ENCODE results near the gene HS3ST1.

Gene HS3ST1

DNA sequence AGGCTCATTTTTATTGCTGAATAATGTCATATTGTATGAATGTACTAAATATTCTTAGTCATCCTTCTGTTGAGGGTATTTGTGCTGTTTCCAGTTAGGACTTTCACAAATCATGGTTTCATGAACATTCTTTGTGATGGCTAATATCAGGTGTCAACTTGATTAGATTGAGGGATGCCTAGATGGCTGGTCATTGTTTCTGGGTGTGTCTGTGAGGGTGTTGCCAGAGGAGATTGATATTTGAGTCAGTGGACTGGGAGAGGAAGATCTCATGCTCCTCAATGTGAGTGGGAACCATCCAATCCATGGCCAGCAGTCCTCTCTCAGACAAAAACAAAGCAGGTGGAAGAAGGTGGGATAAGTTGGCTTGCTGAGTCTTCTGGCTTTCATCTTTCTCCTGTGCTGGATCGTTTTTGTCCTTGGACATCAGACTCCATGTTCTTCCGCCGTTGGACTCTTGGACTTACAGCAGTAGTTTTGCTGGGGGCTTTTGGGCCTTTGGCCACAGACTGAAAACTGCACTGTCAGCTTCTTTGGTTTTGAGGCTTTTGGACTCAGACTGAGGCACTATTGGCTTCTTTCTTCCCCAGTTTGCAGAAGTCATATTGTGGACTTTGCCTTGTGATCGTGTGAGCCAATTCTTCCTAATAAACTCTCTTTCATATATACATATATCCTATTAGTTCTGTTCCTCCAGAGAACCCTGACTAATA lies 11.9 kb upstream of the HS3ST1 start:
- no peak for DNase-seq
- Mint-ChIP-seq H3K27me3 (ENCODE audit: low read depth, poor library complexity) (peaks cover 6% of the 10 kb centered on the region), H3K27ac (no peak overlapping the region), H3K4me1 (no peaks in the 10 kb centered on the region), H3K4me3 (no peak overlapping the region), H3K36me3 (ENCODE audit: low read depth) (no peaks in the 10 kb centered on the region), H3K9me3 (no peaks in the 10 kb centered on the region)
- TF ChIP-seq, protein P1, sequence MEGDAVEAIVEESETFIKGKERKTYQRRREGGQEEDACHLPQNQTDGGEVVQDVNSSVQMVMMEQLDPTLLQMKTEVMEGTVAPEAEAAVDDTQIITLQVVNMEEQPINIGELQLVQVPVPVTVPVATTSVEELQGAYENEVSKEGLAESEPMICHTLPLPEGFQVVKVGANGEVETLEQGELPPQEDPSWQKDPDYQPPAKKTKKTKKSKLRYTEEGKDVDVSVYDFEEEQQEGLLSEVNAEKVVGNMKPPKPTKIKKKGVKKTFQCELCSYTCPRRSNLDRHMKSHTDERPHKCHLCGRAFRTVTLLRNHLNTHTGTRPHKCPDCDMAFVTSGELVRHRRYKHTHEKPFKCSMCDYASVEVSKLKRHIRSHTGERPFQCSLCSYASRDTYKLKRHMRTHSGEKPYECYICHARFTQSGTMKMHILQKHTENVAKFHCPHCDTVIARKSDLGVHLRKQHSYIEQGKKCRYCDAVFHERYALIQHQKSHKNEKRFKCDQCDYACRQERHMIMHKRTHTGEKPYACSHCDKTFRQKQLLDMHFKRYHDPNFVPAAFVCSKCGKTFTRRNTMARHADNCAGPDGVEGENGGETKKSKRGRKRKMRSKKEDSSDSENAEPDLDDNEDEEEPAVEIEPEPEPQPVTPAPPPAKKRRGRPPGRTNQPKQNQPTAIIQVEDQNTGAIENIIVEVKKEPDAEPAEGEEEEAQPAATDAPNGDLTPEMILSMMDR (IDR thresholded peaks at IDR 0.05) = no peak

DNA sequence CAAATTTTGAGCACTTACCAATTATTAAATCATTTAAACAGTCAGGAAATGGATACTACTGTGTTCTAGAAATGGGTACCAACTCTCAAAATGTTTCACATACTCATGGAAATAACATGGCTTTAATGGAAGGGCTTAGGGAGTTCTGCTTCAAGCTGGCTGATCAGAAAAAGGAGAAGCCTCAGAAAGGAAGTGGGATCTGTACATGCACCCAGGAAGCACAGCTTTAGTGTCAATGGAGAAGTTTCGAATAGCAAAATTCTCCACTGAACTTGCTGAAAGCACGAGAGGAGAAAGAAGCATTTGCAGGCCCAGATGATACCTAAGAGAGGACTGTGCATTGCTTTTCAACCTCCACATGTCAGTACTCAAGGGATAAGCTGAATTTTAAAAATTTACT lies 11.1 kb upstream of the HS3ST1 start:
- Mint-ChIP-seq H3K4me3 (no peak overlapping the region), H3K27ac (no peak overlapping the region), H3K36me3 (ENCODE audit: low read depth) (no peaks in the 10 kb centered on the region), H3K9me3 (no peaks in the 10 kb centered on the region), H3K4me1 (no peaks in the 10 kb centered on the region), H3K27me3 (ENCODE audit: low read depth, poor library complexity) (peaks cover 6% of the 10 kb centered on the region)
- no peak for DNase-seq
- TF ChIP-seq, protein P1 (IDR thresholded peaks at IDR 0.05) = no peak

DNA sequence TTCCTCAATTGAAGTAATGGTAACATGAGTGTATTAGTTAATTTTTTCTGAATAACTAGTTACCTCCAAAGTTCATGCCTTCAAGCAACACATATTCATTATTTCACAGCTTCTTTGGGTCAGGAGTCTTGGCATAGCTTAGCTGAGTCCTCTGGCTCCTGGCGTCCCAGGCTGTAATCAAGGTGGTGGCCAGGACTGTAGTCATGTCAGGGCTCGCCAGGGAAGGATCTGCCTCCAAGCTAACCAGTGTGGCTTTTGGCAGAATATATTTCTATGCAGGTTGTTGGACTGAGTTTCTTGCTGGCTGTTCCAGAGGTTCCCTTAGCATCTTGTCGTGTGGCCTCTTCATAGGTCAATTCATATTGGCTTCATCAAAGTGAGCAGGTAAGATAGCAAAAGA lies 10.0 kb upstream of the HS3ST1 start:
- DNase-seq = no peak
- Mint-ChIP-seq H3K9me3 (no peaks in the 10 kb centered on the region), H3K4me3 (no peak overlapping the region), H3K36me3 (ENCODE audit: low read depth) (no peaks in the 10 kb centered on the region), H3K4me1 (no peaks in the 10 kb centered on the region), H3K27me3 (ENCODE audit: low read depth, poor library complexity) (peaks cover 6% of the 10 kb centered on the region), H3K27ac (no peak overlapping the region)
- TF ChIP-seq, protein P1 (IDR thresholded peaks at IDR 0.05) = no peak

DNA sequence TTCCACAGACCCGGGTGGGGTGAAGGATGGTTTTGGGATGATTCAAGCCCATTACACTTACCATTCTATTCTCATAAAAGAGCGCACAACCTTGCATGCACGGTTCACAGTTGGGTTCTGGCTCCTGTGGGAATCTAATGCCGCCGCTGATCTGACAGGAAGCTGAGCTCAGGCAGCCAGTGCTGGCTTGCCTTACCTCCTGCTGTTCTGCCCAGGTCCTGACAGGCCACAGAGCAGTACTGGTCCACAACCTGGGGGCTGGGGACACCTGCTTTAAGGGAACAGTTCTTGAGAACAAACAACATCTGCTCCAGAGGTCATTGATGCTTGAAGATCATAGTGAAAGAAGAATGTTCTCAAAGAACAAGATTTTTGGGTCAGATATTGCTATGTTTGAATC lies 8.0 kb upstream of the HS3ST1 start:
- Mint-ChIP-seq H3K27me3 (ENCODE audit: low read depth, poor library complexity) (peaks cover 8% of the 10 kb centered on the region), H3K4me1 (no peaks in the 10 kb centered on the region), H3K4me3 (no peak overlapping the region), H3K9me3 (no peaks in the 10 kb centered on the region), H3K27ac (no peak overlapping the region), H3K36me3 (ENCODE audit: low read depth) (no peaks in the 10 kb centered on the region)
- DNase-seq = no peak
- TF ChIP-seq, protein P1 (IDR thresholded peaks at IDR 0.05) = no peak

DNA sequence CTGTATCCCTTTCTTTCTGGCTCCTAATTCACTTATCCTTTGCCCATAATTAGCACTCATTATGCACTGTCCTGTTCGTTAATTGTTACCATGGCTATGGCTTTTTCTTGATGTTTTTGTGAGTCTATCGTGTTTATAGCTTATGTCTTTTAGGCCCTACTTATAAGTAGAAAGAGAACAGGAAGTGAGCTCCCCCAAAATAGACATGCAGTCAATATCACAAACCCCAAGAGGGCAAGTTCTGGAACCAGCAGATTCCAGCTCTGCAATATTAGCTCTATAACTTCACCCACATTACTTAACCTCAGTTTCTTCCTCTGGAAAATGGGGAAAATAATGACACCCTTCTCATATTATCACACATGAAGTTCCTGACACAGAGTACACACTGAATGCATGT lies 7.4 kb upstream of the HS3ST1 start:
- H3K27ac Mint-ChIP-seq = no peak overlapping the region
- no peak overlapping the region for H3K4me3 Mint-ChIP-seq
- peaks cover 13% of the 10 kb centered on the region for H3K27me3 Mint-ChIP-seq (ENCODE audit: low read depth, poor library complexity)
- no peaks in the 10 kb centered on the region for H3K36me3 Mint-ChIP-seq (ENCODE audit: low read depth)
- no peaks in the 10 kb centered on the region for H3K9me3 Mint-ChIP-seq
- H3K4me1 Mint-ChIP-seq = no peaks in the 10 kb centered on the region
- DNase-seq = no peak
- TF ChIP-seq, protein P1 (IDR thresholded peaks at IDR 0.05) = no peak

DNA sequence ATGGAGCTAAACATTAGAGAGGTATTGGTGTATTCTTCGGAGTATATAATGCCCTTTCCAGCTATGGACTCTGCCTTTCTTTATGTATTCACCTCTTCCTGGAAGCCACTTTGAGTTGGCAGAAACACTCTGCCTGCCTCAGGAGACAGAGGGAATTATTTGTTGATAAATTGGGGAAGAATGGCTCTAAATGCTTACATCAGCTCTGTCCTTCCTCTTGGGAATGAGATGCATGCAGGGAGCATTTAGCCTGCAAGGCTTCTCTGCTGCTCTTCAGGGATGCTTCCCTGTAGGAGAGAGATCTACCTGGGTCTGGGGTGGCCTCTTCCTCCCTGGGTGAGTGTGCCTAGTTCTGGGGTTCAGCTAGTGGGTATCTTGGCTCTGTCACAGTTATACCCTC lies 6.9 kb upstream of the HS3ST1 start:
- Mint-ChIP-seq H3K9me3 (no peaks in the 10 kb centered on the region), H3K27ac (no peak overlapping the region), H3K27me3 (ENCODE audit: low read depth, poor library complexity) (peaks cover 19% of the 10 kb centered on the region), H3K36me3 (ENCODE audit: low read depth) (no peaks in the 10 kb centered on the region), H3K4me1 (no peaks in the 10 kb centered on the region), H3K4me3 (no peak overlapping the region)
- TF ChIP-seq, protein P1 (IDR thresholded peaks at IDR 0.05) = no peak
- no peak for DNase-seq

Measured in nephron progenitor cell (in vitro differentiated cells).